Mononuclear cell (primary cell): ENCODE measurements around the gene SGPP1. TPM values are rescaled to one million over a fixed set of nuclear protein-coding genes. Genes with fewer than 3 reads are reported as not detected.
"Not testable (repeated sequence)": the region's sequence is repeated elsewhere in the genome, so short reads cannot be mapped to it uniquely, and the experiment has no call there.

ENCODE experiments used
- H3K27me3 ChIP-seq: 2 replicates; pipeline ENCODE4 v1.6.0; 2011; ENCODE audit warnings: low read length, control low read depth; ENCODE audit not compliant: insufficient read depth
- H3K4me1 ChIP-seq: 2 replicates; pipeline ENCODE4 v1.5.1; 2011; ENCODE audit warnings: mild to moderate bottlenecking, low read length, control low read depth; ENCODE audit not compliant: insufficient read depth
- H3K4me3 ChIP-seq: 2 replicates; pipeline ENCODE4 v1.5.1; 2011; ENCODE audit warnings: mild to moderate bottlenecking, low read length, moderate library complexity
- H3K9me3 ChIP-seq: 2 replicates; pipeline ENCODE4 v1.5.1; 2011; ENCODE audit warnings: low read depth, mild to moderate bottlenecking, control low read depth, low read length
- total RNA-seq: library from RNA; depleted of rRNA; stranded (reverse); fragments of >200 nt; gene quantifications from one replicate; pipeline ENCODE4 v1.2.3, GENCODE V29; 2012

Gene SGPP1
- total RNA-seq, 1 donor: 21.8 TPM

DNA sequence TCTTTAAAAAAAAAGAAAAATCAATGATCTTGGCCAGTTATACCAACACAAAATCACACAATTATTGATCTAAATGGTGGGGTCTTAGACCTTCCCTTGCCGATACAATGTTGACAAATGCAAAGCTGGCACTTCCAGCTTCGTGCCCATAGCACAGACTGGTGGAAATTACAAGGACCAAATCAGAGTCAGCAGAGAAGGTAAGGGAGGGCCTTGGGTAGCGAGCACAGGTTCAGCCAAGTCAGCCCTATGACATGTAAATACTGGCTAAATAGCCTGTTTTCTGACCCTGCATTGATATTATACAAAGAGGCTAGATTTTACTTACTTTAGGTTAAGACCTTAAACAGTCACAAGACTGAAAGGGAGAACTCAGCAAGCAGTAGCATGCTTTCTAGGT, 55.9 kb downstream of the SGPP1 start:
- H3K27me3 ChIP-seq: no peaks in the 10 kb centered on the region
- no peak overlapping the region for H3K4me3 ChIP-seq
- H3K9me3 ChIP-seq: no peaks in the 10 kb centered on the region
- H3K4me1 ChIP-seq: no peaks in the 10 kb centered on the region

DNA sequence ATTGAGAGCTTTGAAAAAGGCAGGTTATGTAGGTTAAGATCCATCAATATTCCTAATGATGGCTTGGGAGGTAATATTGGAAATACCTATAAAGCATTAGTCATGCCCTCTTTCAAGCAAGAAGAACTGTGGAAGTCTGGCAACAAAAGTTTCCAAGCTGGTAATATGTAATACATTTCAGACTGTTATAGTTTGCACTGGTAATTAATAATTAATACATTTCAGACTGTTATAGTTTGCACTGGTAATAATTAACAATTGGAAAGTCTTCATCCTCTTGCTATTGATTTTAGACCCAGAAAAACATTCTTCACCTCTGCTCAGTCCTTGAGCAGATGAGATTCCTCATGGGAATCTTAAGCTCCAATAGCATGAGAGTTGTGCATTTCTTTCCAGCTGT, 57.2 kb downstream of the SGPP1 start:
- Histone ChIP-seq H3K27me3 (no peaks in the 10 kb centered on the region), H3K4me1 (no peaks in the 10 kb centered on the region), H3K9me3 (no peaks in the 10 kb centered on the region), H3K4me3 (no peak overlapping the region)

DNA sequence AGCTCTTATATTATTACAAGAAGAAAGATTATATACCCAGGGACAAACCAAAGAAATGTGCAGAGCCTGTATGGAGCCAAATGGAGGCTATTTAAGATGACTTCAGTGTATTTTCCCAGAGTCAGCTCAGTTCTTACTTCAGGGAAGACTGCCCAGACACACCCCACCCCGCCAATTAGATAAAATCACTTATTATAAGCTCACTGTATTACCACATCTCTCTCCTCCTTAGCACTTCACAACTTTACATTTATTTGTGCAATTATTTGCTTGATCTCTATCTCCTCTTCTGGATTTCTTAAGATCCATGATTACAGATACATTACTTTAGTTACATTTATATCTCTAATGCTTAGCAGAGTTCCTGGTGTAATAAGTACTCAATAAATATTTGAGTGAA, 61.5 kb downstream of the SGPP1 start:
- H3K4me3 ChIP-seq: no peak overlapping the region
- no peaks in the 10 kb centered on the region for H3K4me1 ChIP-seq
- H3K9me3 ChIP-seq: no peaks in the 10 kb centered on the region
- H3K27me3 ChIP-seq: no peaks in the 10 kb centered on the region

DNA sequence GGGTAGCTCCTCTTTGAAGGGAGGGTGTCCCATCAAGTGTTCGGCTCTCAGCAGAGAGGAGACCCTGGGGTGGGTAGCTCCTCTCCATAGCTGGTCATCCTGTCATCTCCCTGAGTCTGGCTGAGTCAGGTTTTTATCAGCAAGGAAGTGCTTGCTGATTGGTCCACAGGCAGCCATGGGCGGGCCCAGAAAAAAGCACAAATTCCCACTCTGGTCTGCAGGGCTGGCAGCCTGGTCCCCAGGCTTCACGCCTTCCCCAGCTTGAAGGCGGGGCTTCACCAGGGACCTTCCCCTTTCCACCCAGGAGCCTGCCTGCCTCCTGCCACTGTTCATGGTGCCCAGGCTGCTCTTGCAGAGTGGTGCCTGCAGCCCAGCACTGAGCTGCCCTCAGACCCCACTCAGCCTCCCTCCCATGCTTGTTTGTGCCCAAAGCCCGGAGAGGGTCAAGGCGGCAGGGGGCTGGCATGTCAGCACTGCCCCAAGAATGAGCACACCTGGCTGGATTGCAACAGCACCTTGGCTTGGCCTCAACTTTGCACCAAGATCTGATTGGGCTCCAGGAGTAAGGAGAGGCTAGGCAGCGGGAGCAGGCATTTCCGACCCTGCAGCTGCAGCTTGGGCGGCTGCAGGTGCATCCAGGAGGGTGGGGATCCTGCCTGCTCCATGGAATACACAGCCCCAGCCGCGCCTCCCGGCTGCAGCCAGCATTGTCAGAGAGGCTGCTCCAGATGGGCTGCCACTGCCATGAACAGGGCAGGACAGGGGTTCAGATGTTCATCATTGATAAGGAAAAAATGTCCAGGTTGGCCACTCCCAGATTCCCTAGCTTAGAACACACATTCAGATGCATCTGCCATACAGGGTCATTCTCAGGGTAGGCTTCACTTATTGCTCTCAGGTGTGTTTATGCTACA, 64.2 kb downstream of the SGPP1 start:
- no peaks in the 10 kb centered on the region for H3K9me3 ChIP-seq
- no peaks in the 10 kb centered on the region for H3K4me1 ChIP-seq
- no peaks in the 10 kb centered on the region for H3K27me3 ChIP-seq
- no peak overlapping the region for H3K4me3 ChIP-seq

DNA sequence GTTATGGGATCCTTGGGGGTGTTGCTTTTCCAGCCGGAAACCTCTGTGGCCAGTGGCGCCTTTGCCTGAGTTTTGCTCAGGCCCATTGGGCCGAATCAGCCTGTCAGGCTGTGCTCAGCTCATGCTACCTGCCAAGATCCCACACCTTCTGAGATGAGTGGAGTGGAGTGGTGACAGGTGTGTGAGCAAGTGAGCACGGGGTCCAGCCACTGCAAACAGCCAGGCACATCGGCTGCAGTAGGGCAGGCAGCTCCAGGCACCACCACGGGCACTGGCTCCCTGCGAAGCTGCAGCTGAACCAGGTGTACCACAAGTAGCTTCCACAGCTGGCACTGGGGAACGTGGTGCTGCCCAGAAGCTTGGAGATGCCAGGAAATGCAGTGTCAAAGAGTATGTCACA, 65.1 kb downstream of the SGPP1 start:
- Histone ChIP-seq H3K27me3 (no peaks in the 10 kb centered on the region), H3K4me1 (no peaks in the 10 kb centered on the region), H3K4me3 (no peak overlapping the region), H3K9me3 (no peaks in the 10 kb centered on the region)

DNA sequence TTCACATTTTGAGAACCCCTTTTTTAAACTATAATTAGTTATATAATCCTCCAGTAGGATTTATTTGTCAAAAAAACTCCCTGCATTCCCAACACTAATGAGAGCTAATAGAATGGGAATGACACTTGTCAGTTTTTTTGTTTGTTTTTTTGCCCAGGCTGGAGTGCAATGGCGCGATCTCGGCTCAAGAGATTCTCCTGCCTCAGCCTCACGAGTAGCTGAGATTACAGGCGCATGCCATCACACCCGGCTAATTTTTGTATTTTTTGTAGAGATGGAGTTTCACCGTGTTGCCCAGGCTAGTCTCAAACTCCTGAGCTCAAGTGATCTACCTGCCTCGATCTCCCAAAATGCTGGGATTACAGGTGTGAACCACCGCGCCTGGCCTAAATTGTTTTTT, 66.0 kb downstream of the SGPP1 start:
- not testable (repeated sequence) for H3K4me1 ChIP-seq, H3K27me3 ChIP-seq, H3K9me3 ChIP-seq, H3K4me3 ChIP-seq

DNA sequence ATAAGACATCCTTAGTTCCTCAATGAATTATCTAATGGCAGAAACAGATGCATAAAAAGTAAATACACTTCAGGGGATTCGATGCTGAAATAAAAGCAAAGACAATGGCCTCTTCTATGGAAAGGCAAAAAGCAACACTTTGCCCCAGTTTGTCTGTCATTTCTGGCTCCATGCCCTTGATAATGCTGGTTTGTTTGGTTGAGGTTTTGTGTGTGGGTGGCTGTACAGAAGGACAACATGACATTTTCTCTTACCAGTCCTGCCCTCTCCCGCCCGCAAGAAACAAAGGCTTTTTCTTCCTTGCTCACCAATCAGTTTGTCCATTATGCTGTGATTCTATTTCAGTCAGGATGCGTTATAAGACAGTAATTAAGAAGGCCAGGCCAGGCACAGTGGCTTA, 68.1 kb downstream of the SGPP1 start:
- peaks cover 13% of the 10 kb centered on the region for H3K4me1 ChIP-seq
- H3K27me3 ChIP-seq: no peaks in the 10 kb centered on the region
- H3K9me3 ChIP-seq: no peaks in the 10 kb centered on the region
- no peak overlapping the region for H3K4me3 ChIP-seq

DNA sequence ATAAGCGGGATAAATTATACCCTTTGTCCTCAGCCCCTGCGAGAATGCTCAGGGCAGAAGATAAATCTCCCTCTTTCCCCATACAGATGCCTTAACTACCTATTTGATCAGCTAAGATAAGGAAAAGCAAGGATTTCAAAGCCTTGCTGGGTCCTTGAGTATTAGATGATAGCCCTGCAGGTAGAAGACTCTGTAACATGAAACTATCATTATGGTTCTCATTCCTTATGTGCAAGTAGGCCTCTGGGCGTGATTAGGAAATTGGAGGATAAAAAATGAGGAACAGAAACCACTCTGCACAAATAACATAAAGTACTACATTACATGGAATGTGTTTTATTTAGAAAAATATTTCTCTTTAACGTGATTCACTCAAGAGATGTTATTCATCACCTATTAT, 71.7 kb downstream of the SGPP1 start:
- no peaks in the 10 kb centered on the region for H3K27me3 ChIP-seq
- H3K4me1 ChIP-seq: peaks cover 18% of the 10 kb centered on the region
- no peak overlapping the region for H3K4me3 ChIP-seq
- H3K9me3 ChIP-seq: no peaks in the 10 kb centered on the region

DNA sequence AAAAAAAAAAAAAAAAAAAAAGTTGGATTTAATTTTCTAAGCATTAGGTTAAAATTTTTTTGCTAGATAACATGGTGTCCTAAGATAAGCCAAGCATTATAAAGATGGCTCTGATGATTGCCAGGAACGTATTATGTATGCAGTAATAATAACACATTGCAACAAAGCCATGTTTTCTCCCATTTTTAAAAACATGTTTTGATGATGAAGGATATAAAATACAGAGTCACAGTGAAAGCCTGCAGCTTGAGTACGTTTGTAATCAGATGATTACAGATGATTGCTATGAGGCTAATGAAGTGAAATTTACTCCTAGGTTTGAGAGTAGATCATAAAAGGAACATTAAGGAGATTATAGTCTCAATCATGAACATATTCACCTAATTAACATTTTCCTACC, 72.9 kb downstream of the SGPP1 start:
- H3K4me3 ChIP-seq: no peak overlapping the region
- H3K27me3 ChIP-seq: no peaks in the 10 kb centered on the region
- peaks cover 29% of the 10 kb centered on the region for H3K4me1 ChIP-seq
- H3K9me3 ChIP-seq: no peaks in the 10 kb centered on the region

DNA sequence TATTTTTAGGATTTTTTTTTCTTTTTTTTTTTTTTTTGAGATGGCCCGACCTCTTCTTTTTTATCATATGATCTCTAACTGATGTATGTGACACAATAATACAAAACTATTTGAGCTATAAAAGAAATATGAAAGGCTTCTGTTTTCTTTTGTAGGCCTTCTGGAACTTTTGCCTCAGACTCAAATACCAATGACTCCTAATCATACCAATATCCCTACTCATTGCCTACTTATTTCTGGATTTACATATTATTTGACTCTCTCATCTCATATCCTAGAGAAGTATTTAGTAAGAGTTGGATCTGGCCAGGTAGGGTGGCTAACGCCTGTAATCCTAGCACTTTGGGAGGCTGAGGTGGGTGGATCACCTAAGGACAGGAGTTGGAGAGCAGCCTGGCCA, 73.5 kb downstream of the SGPP1 start:
- Histone ChIP-seq H3K9me3 (no peaks in the 10 kb centered on the region), H3K4me3 (no peak overlapping the region), H3K27me3 (no peaks in the 10 kb centered on the region), H3K4me1 (peaks cover 32% of the 10 kb centered on the region)

DNA sequence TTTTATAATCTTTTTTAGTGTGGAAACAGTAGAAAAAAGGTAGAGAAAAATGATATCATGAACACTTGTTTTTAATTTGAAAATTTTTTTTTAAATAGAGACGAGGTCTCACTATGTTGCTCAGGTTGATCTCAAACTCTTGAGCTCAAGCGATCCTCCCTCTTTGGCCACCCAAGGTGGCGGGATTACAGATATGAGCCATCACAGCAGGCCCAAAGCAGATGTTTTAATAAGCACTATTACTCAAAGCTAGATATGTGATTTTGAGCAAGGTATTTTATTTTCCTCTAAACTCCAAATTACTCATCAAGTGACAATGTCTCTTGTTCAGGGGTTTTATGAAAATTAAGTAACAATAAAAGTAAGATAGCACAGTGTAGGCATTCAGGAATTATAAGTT, 75.5 kb downstream of the SGPP1 start:
- Histone ChIP-seq H3K9me3 (no peaks in the 10 kb centered on the region), H3K4me1 (peaks cover 32% of the 10 kb centered on the region), H3K4me3 (no peak overlapping the region), H3K27me3 (no peaks in the 10 kb centered on the region)

DNA sequence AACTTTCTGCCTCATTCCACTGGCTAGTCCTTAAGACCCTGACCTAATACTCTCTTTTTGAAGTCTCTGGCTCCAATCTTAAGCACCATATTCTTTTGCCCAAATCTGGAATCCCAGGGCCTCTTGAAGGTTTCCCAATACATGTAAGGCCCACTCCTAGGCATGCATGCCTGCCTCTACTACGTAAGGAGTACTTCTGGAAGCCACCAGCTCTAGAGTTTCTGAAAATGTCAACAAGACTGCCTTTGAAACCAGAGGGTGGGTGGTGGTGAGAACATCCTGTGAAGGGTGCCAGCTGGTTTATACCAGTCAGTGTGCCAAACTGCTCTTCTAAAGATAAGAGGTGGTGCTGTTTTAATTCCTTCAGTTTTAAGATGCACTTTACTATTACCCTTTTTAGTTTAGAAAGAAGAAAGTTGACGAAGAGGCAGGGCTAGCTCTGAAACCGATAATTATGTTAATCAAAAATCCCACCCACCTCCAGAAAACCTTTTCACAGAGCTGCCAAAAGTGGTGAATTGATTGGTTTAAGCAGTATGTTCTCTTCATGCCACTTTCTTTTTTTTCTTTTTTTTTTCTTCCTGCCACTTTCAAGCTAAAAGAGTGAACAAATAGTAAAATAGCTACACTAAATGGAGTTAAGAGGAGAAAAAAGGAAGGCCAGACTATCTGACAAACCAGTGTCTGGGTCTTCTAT, 77.5 kb downstream of the SGPP1 start:
- Histone ChIP-seq H3K9me3 (no peaks in the 10 kb centered on the region), H3K27me3 (no peaks in the 10 kb centered on the region), H3K4me1 (peaks cover 20% of the 10 kb centered on the region), H3K4me3 (no peak overlapping the region)

DNA sequence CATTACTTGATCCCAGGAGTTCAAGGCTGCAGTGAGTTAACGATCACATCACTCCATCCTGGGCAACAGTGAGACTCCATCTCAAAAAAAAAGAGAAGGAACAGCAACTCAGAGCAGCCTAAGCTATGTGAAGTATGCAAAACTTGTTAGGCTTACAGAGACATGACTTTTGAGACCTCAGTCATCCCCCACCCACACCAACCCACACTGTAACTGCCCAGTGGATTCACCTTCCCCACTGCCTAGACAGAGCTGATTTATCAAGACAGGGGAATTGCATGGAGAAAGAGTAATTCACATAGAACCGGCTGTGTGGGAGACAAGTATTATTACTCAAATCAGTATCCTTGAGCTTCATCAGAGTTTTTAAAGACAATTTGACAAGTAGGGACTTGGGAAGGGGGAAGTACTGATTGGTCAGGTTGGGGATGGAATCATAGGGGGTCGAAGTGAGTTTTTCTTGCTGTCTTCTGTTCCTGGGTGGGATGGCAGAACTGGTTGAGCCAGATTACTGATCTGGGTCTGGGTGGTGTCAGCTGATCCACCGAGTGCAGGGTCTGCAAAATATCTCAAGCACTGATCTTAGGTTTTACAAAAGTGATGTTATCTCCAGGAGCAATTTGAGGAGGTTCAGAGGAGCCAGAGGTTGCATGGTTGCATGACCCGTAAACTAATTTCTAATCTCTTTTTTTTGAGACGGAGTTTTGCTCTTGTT, 80.0 kb downstream of the SGPP1 start:
- Histone ChIP-seq H3K4me3 (no peak overlapping the region), H3K27me3 (no peaks in the 10 kb centered on the region), H3K4me1 (peaks cover 20% of the 10 kb centered on the region), H3K9me3 (no peaks in the 10 kb centered on the region)

DNA sequence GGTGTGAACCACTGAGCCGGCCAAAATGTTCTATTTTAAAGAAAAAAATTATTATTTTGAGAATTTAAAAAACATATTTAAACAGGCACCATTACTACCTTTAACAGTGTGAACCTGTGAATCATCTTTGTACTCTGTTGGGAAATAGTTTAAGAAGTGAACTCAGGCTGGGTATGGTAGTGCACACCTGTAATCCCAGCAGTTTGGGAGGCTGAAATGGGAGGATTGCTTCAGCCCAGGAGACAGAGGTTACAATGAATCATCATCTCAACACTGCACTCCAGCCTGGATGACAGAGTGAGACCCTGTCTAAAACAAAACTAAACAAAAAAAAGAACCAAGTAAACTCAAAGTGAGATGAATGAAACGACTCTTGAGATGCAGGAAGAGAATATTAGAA, 83.1 kb downstream of the SGPP1 start:
- Histone ChIP-seq H3K27me3 (no peaks in the 10 kb centered on the region), H3K4me1 (peaks cover 18% of the 10 kb centered on the region)

DNA sequence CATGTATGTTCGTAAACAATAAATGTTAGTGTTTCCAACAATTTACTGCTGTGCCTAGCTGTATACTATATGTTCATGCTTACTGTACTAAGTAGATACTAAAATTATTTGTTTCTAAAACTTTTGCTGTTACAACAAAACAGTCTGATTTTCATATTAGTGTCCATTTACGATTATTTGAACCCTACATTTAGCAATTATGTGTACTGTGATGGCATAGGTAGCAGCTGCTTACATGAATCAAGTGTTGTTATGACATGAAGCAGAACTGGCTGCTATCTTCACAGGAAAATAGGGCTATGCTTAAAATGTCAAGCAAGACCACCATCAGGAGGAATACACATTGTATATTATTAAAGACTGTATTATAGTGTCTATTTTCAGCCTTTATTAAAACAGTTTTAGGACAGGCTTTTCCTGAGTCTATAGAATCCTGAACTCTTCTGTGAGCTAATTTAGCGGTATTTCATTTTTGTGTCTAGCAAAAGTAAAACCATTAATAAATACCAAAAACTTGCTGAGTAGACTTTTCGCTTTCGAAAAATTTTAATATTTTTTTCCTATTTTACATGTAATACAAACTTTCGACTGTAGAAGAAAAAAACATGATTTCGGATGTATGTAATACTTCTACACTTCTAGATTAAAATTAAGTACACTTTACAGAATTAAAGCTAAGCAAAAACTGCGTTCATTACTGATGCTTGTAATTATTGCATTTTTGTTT, 85.0 kb downstream of the SGPP1 start:
- peak overlapping the region; percentile 72 for H3K4me3 ChIP-seq
- no peaks in the 10 kb centered on the region for H3K9me3 ChIP-seq
- H3K4me1 ChIP-seq: peaks cover 22% of the 10 kb centered on the region
- no peaks in the 10 kb centered on the region for H3K27me3 ChIP-seq

More for the DNA sequence above, 83.1 kb downstream of the SGPP1 start:
- Histone ChIP-seq H3K9me3 (no peaks in the 10 kb centered on the region), H3K4me3 (no peak overlapping the region)
